Transverse colon (tissue), 4 donors: Measurements from ENCODE around the gene TEC.

ENCODE experiments used
- EP300 ChIP-seq: sonication (generic); formaldehyde crosslinking; IDR thresholded peaks from one replicate; pipeline ENCODE4 v1.6.1; 2017; ENCODE audit warnings: antibody characterized with exemption, low read depth
- POLR2A ChIP-seq: fragments of 450-650 bp; IDR thresholded peaks from one replicate; pipeline ENCODE4 v1.6.1; 2016; ENCODE audit warnings: antibody characterized with exemption, mild to moderate bottlenecking, moderate library complexity
- POLR2AphosphoS5 ChIP-seq, 3 donors: sonication (generic); formaldehyde crosslinking; IDR thresholded peaks; one replicate each; pipeline ENCODE4 v1.6.1; 2016; ENCODE audit warnings: antibody characterized with exemption in 3 of 3
- TF ChIP-seq, protein P1 (sequence below), 5 experiments: fragments of 200-600 bp in 3 of 5; fragments of 450-650 bp in 2 of 5; sonication (generic) in 3 of 5; IDR thresholded peaks; 1 replicate in 2 of 5; 2 replicates in 3 of 5; pipeline ENCODE4 v1.5.1; 2016 to 2017; ENCODE audit warnings: antibody characterized with exemption in 5 of 5, inconsistent platforms in 3 of 5, mild to moderate bottlenecking in 2 of 5, moderate library complexity in 1 of 5

DNA sequence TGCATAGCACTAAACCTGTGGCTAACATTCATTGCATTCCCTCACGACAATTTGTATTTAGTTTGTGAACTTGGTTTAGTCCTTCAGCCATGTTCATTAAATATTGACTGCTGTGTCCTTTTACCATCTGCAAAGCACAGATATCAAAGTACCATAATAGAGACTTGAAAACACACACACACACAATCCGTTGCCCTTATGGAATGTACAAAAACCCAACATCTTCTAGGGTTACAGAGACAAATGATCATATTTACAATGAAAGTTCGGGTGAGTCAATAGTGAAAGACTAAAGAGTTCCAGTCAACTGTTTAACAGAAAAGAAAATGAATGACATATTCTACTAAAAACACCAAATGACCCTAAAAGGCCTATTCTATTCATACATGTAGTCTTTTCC lies 84.8 kb downstream of the TEC start:
- TF ChIP-seq POLR2A (no peak), POLR2AphosphoS5 (IDR thresholded peaks at IDR 0.05) (no peak), EP300 (no peak)
- TF ChIP-seq, protein P1, sequence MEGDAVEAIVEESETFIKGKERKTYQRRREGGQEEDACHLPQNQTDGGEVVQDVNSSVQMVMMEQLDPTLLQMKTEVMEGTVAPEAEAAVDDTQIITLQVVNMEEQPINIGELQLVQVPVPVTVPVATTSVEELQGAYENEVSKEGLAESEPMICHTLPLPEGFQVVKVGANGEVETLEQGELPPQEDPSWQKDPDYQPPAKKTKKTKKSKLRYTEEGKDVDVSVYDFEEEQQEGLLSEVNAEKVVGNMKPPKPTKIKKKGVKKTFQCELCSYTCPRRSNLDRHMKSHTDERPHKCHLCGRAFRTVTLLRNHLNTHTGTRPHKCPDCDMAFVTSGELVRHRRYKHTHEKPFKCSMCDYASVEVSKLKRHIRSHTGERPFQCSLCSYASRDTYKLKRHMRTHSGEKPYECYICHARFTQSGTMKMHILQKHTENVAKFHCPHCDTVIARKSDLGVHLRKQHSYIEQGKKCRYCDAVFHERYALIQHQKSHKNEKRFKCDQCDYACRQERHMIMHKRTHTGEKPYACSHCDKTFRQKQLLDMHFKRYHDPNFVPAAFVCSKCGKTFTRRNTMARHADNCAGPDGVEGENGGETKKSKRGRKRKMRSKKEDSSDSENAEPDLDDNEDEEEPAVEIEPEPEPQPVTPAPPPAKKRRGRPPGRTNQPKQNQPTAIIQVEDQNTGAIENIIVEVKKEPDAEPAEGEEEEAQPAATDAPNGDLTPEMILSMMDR (IDR thresholded peaks at IDR 0.05), result no peak
